Astrocyte (in vitro differentiated cells and primary cell): ENCODE data around the gene CNTNAP2.

Experiments used
- EZH2 ChIP-seq: IDR thresholded peaks from 2 replicates; pipeline ENCODE4 v1.6.1; 2012; ENCODE audit warnings: mild to moderate bottlenecking, low read length, inconsistent platforms; ENCODE audit not compliant: insufficient read depth
- TF ChIP-seq, protein P1 (sequence below): IDR thresholded peaks from 2 replicates; pipeline ENCODE4 v1.5.1; 2011; ENCODE audit warnings: low read depth, mild to moderate bottlenecking, inconsistent platforms, low read length, moderate library complexity; ENCODE audit not compliant: insufficient read depth

- TF ChIP-seq, protein P1, sequence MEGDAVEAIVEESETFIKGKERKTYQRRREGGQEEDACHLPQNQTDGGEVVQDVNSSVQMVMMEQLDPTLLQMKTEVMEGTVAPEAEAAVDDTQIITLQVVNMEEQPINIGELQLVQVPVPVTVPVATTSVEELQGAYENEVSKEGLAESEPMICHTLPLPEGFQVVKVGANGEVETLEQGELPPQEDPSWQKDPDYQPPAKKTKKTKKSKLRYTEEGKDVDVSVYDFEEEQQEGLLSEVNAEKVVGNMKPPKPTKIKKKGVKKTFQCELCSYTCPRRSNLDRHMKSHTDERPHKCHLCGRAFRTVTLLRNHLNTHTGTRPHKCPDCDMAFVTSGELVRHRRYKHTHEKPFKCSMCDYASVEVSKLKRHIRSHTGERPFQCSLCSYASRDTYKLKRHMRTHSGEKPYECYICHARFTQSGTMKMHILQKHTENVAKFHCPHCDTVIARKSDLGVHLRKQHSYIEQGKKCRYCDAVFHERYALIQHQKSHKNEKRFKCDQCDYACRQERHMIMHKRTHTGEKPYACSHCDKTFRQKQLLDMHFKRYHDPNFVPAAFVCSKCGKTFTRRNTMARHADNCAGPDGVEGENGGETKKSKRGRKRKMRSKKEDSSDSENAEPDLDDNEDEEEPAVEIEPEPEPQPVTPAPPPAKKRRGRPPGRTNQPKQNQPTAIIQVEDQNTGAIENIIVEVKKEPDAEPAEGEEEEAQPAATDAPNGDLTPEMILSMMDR: no peak
- no peak for TF ChIP-seq EZH2
Measured at GRCh38 chr7:146201945-146202344, 85.3 kb downstream of the CNTNAP2 start.
